Spleen (tissue), 11 donors: Measurements from ENCODE around the gene TP73. TPM values are rescaled to one million over a fixed set of nuclear protein-coding genes. Genes with fewer than 3 reads are reported as not detected.

ENCODE experiments used
- DNase-seq: peaks from one replicate; pipeline ENCODE4 v3.0.0-alpha.2; 2020
- H3K27ac ChIP-seq, 8 donors: fragments of 200-600 bp; sonication (generic) in 7 of 8; 1 replicate in 4 of 8; 2 replicates in 4 of 8; pipeline versions ENCODE4 v1.5.0 to v1.8.0; 2016 to 2021; ENCODE audit warnings: inconsistent platforms in 4 of 8, mild to moderate bottlenecking in 4 of 8, moderate library complexity in 1 of 8
- H3K27me3 ChIP-seq, 7 donors: fragments of 200-600 bp; sonication (generic) in 6 of 7; replicated peaks in 1 of 7; 1 replicate in 4 of 7; 2 replicates in 3 of 7; pipeline versions ENCODE4 v1.5.0 to v1.8.0; 2016 to 2021; ENCODE audit warnings: inconsistent platforms in 3 of 7, mild to moderate bottlenecking in 1 of 7
- H3K36me3 ChIP-seq, 6 donors: fragments of 200-600 bp; sonication (generic) in 5 of 6; 1 replicate in 4 of 6; 2 replicates in 2 of 6; pipeline versions ENCODE4 v1.5.0 to v1.8.0; 2016 to 2021; ENCODE audit warnings: inconsistent platforms in 2 of 6
- H3K4me1 ChIP-seq, 6 donors: fragments of 200-600 bp; sonication (generic) in 5 of 6; 1 replicate in 3 of 6; 2 replicates in 3 of 6; pipeline versions ENCODE4 v1.5.0 to v1.8.0; 2016 to 2021; ENCODE audit warnings: inconsistent platforms in 3 of 6
- H3K4me3 ChIP-seq, 8 donors: fragments of 200-600 bp; sonication (generic) in 7 of 8; 1 replicate in 4 of 8; 2 replicates in 4 of 8; pipeline versions ENCODE4 v1.5.0 to v1.8.0; 2016 to 2021; ENCODE audit warnings: inconsistent platforms in 4 of 8, mild to moderate bottlenecking in 4 of 8, moderate library complexity in 2 of 8
- H3K9me3 ChIP-seq, 8 donors: fragments of 200-600 bp; sonication (generic) in 7 of 8; 1 replicate in 4 of 8; 2 replicates in 4 of 8; pipeline versions ENCODE4 v1.5.0 to v1.8.0; 2016 to 2021; ENCODE audit warnings: inconsistent platforms in 4 of 8
- CTCF ChIP-seq, 11 experiments: fragments of 200-600 bp in 7 of 11; fragments of 450-650 bp in 4 of 11; sonication (generic) in 4 of 11; IDR thresholded peaks in 8 of 11; conservative IDR thresholded peaks in 3 of 11; 1 replicate in 7 of 11; 2 replicates in 4 of 11; pipeline versions ENCODE4 v1.4.0 to v1.8.0; 2016 to 2021; ENCODE audit warnings: antibody characterized with exemption in 11 of 11, inconsistent platforms in 4 of 11, mild to moderate bottlenecking in 1 of 11
- POLR2A ChIP-seq, 3 donors: fragments of 450-650 bp; IDR thresholded peaks; one replicate each; pipeline ENCODE4 v1.5.1; 2017; ENCODE audit warnings: antibody characterized with exemption in 3 of 3, mild to moderate bottlenecking in 1 of 3
- POLR2AphosphoS5 ChIP-seq, 3 donors: sonication (generic); formaldehyde crosslinking; IDR thresholded peaks; one replicate each; pipeline ENCODE4 v1.5.1; 2017; ENCODE audit warnings: antibody characterized with exemption in 3 of 3
- WGBS, 5 donors: extraction: QIAGEN DNeasy Blood & Tissue Kit in 3 of 5; methylation state at CpG; one replicate each; pipeline versions ENCODE4 v1.1.5 to v1.1.7; 2013 to 2018; 5-methylcytosine and 5-hydroxymethylcytosine counted together
- intact Hi-C: fragments of 100-400 bp; cut with DNase I; formaldehyde crosslinking; loops from one replicate; pipeline ENCODE4 v1.15.0; 2023; ENCODE audit warnings: low total_unique reads
- polyA plus RNA-seq, 3 donors: library from polyadenylated mRNA; stranded (reverse); fragments of 200-250 nt; gene quantifications; one replicate each; pipeline ENCODE4 v1.2.1, GENCODE V29; 2013
- total RNA-seq, 7 donors: library from RNA; depleted of rRNA in 3 of 7; stranded (reverse); fragments of >200 nt in 3 of 7; fragmentation: NEBNext Ultra II Directional in 4 of 7; extraction: Animal tissue kit (Norgen Biotek cat#: 25700) in 4 of 7; gene quantifications; one replicate each; pipeline versions ENCODE4 v1.1.0 to v1.2.1, GENCODE V29; 2016 to 2021
- donor health status: healthy with polysubstance abuse.
- donor health status: DM: no; HTN: no; CAD: no; lungs with moderate emphysema.
- donor health status: DM: no; HTN: no; CAD: no.
- donor health status: Bipolar disorder and iron deficiency.
- donor health status: healthy.
- donor health status: DM: no; HTN: no; CAD: no.
- donor health status: DM: yes; HTN: yes; CAD: no.

Gene TP73
- total and polyA plus RNA-seq, 10 donors, result 0.11 to 4.3 (median 0.96) TPM

- peaks cover 7 to 43% (median 20%) of the 10 kb centered on the region in 6 donors for H3K4me1 ChIP-seq
- TF ChIP-seq CTCF (IDR thresholded peaks at IDR 0.05 in 8 of 11, conservative IDR thresholded peaks at IDR 0.05 in 3 of 11), result no peak
- TF ChIP-seq POLR2A (IDR thresholded peaks at IDR 0.05), result no peak
- TF ChIP-seq POLR2AphosphoS5 (IDR thresholded peaks at IDR 0.05), result no peak
- intact Hi-C loops, result loop anchor here (5.0 kb wide), 1 partner anchor 50 kb away; no protein-coding TSS in a partner anchor
- H3K4me3 ChIP-seq, result no peak overlapping the region
- no peak overlapping the region for H3K27ac ChIP-seq
- WGBS, 5 donors, result 72 to 86% (median 79%) methylated on average over 9 of the region's 9 CpGs
- H3K36me3 ChIP-seq, result no peaks in the 10 kb centered on the region
- peaks cover 0 to 55% (median 4%) of the 10 kb centered on the region in 7 donors for H3K27me3 ChIP-seq
- no peaks in the 10 kb centered on the region for H3K9me3 ChIP-seq
- DNase-seq, result no peak
Measured at GRCh38 chr1:3616861-3617260, 35.5 kb upstream of the TP73 start.

DNA sequence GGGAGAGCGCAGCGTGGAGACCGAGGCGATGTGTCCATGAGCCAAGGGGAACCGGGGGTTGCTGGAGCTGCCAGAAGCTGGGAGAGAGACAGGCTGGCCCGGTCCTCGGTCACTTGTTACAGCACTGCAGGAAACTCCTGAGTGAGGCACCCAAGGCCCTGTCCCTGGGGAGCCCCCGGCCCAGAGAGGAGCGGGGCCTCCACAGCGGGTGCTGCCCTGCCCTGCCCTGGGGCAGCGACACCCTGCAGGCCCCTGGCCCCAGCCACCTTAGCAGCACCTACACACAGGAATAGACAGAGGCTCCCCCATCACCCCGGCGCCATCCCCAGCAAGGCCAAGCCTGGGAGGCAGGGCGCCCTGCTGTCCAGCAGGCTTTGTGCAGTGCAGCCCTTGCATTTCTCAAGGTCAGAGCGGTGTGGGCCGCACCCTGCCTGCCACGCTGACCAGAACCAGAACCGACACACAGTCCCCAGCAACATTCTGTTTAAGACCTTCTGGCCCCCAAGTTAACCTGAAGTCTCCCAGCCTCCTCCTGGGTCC, 34.4 kb upstream of the TP73 start:
- Histone ChIP-seq H3K27me3 (peaks cover 0 to 44% (median 0%) of the 10 kb centered on the region in 7 donors), H3K9me3 (no peaks in the 10 kb centered on the region), H3K4me3 (no peak overlapping the region), H3K36me3 (peaks cover 0 to 5% (median 0%) of the 10 kb centered on the region in 6 donors), H3K4me1 (peaks cover 12 to 46% (median 23%) of the 10 kb centered on the region in 6 donors), H3K27ac (no peak overlapping the region)
- WGBS, 5 donors, result 76 to 87% (median 80%) methylated on average over 5 to 18 of the region's 18 CpGs
- TF ChIP-seq POLR2A (IDR thresholded peaks at IDR 0.05) (no peak), POLR2AphosphoS5 (IDR thresholded peaks at IDR 0.05) (no peak), CTCF (IDR thresholded peaks at IDR 0.05 in 8 of 11, conservative IDR thresholded peaks at IDR 0.05 in 3 of 11) (no peak)
- no peak for DNase-seq
- intact Hi-C loops, result loop anchor here (2.0 to 5.0 kb wide), 2 partner anchors 51 to 127 kb away; no protein-coding TSS in a partner anchor

DNA sequence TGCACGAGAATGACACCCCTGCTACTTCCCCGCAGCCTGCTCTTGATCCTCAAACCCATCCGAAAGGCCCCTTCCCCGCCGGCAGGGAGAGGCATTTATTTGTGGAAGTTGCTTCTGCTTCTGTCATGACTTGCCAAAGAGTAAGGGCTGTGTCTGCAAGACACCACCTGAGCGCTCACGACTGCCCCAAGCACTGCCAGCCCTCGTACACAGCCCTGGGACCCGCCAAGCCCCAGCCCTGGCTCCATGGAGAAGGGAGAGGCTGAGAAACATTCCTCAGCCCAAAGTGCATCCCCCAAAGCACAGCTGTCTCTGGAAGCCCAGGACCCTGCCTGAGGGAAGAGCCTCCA, 33.8 kb upstream of the TP73 start:
- intact Hi-C loops, result loop anchor here (2.0 to 5.0 kb wide), 2 partner anchors 51 to 128 kb away; no protein-coding TSS in a partner anchor
- TF ChIP-seq POLR2AphosphoS5 (IDR thresholded peaks at IDR 0.05), result no peak
- no peak for TF ChIP-seq CTCF (IDR thresholded peaks at IDR 0.05 in 8 of 11, conservative IDR thresholded peaks at IDR 0.05 in 3 of 11)
- no peak for TF ChIP-seq POLR2A (IDR thresholded peaks at IDR 0.05)
- no peak for DNase-seq
- WGBS, 5 donors, result 59 to 72% (median 65%) methylated on average over 7 to 9 of the region's 9 CpGs
- Histone ChIP-seq H3K27me3 (peaks cover 0 to 38% (median 0%) of the 10 kb centered on the region in 7 donors), H3K4me1 (peaks cover 18 to 53% (median 29%) of the 10 kb centered on the region in 6 donors), H3K4me3 (no peak overlapping the region), H3K36me3 (peaks cover 0 to 5% (median 0%) of the 10 kb centered on the region in 6 donors), H3K9me3 (no peaks in the 10 kb centered on the region), H3K27ac (no peak overlapping the region)

DNA sequence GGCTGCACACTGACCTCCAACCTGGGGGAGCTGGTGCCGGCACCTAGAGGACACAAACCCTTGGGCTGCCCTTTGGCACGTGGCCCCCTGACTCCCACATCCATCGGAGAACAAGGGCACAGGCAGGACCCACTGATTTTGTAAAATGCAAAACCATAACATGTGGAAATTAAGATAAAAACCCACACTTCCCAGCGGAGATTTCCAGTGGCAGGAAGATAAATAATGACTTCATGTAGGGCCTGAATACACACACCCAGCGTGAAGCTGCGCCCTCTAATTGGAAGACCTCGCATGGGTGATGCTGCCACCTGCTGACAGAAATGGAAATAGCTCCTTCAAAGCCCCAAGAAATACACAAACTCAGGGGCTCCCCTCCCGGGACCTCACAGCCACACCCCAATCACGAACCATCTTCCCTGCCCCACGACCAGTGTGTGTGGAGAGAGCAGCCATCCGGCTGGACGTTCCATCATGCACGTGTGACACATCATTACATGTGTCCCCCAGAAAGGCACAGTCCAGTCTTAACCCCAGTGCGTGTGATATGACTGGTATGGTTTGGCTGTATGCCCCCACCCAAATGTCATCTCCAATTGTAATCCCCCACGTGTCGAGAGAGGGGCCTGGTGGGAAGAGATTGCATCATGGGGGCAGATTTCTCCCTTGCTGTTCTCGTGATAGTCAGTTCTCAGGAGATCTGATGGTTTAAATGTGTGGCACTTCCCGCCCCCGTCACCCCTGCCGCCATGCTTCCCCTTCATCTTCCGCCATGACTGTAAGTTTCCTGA, 33.2 kb upstream of the TP73 start:
- H3K36me3 ChIP-seq, result peaks cover 0 to 5% (median 0%) of the 10 kb centered on the region in 6 donors
- no peak overlapping the region for H3K4me3 ChIP-seq
- intact Hi-C loops, result loop anchor here (2.0 to 5.0 kb wide), 2 partner anchors 52 to 128 kb away; no protein-coding TSS in a partner anchor
- whole genome bisulfite sequencing, 5 donors, result 11 to 19% (median 15%) methylated on average over 18 to 21 of the region's 21 CpGs
- DNase-seq, result peak; percentile 86
- peaks cover 23 to 58% (median 35%) of the 10 kb centered on the region in 6 donors for H3K4me1 ChIP-seq
- H3K27me3 ChIP-seq, result peaks cover 0 to 32% (median 0%) of the 10 kb centered on the region in 7 donors
- TF ChIP-seq CTCF (IDR thresholded peaks at IDR 0.05 in 8 of 11, conservative IDR thresholded peaks at IDR 0.05 in 3 of 11), result peak; percentile 67 to 90 (median 85)
- TF ChIP-seq POLR2AphosphoS5 (IDR thresholded peaks at IDR 0.05), result no peak
- H3K27ac ChIP-seq, result peak overlapping the region in 1 of 8 donors; percentile 18
- no peaks in the 10 kb centered on the region for H3K9me3 ChIP-seq
